GM19372 (cell line): ENCODE data around the gene CNTD1.
A peak's percentile ranks its signal among the peaks of the same experiment; 100 is the strongest.

Experiments
- ATAC-seq: cut with Tn5 transposase; IDR thresholded peaks from one replicate; pipeline ENCODE4 v1.9.1; 2021; ENCODE audit warnings: mild to moderate bottlenecking, low read depth, moderate library complexity; ENCODE audit not compliant: unreplicated experiment

The CNTD1 gene

GRCh38 chr17:42803074-42803883 lies 4.6 kb downstream of the CNTD1 start:
- no peak for ATAC-seq

- ATAC-seq = no peak
Observed at GRCh38 chr17:42804918-42805367, 6.3 kb downstream of the CNTD1 start.

- ATAC-seq = no peak
Observed at GRCh38 chr17:42806249-42806648, 7.6 kb downstream of the CNTD1 start.

GRCh38 chr17:42809250-42809649 lies 10.6 kb downstream of the CNTD1 start:
- no peak for ATAC-seq

- ATAC-seq = no peak
Observed at GRCh38 chr17:42814633-42815399, 16.2 kb downstream of the CNTD1 start.

- no peak for ATAC-seq
Observed at GRCh38 chr17:42817866-42818265, 19.2 kb downstream of the CNTD1 start.

GRCh38 chr17:42818379-42818778 lies 19.7 kb downstream of the CNTD1 start:
- no peak for ATAC-seq

GRCh38 chr17:42819939-42820535 lies 21.4 kb downstream of the CNTD1 start:
- ATAC-seq = no peak

GRCh38 chr17:42821176-42821575 lies 22.5 kb downstream of the CNTD1 start:
- ATAC-seq = no peak

- no peak for ATAC-seq
Observed at GRCh38 chr17:42827472-42827871, 28.8 kb downstream of the CNTD1 start.

- ATAC-seq = no peak
Observed at GRCh38 chr17:42830971-42831370, 32.3 kb downstream of the CNTD1 start.

GRCh38 chr17:42832213-42832933 lies 33.7 kb downstream of the CNTD1 start:
- no peak for ATAC-seq

- ATAC-seq = peak; percentile 78
Observed at GRCh38 chr17:42832934-42833766, 34.5 kb downstream of the CNTD1 start, which contains the start of gene PSME3. Gene PSME3 (plus strand): TSS chr17:42833397. CDS start chr17:42833632, 235 bp downstream.

GRCh38 chr17:42833767-42834422 lies 35.2 kb downstream of the CNTD1 start:
- no peak for ATAC-seq

GRCh38 chr17:42835732-42836131 lies 37.1 kb downstream of the CNTD1 start:
- no peak for ATAC-seq

- ATAC-seq = no peak
Observed at GRCh38 chr17:42841975-42842685, 43.5 kb downstream of the CNTD1 start.

GRCh38 chr17:42843358-42843934 lies 44.8 kb downstream of the CNTD1 start:
- ATAC-seq = no peak

- ATAC-seq = no peak
Observed at GRCh38 chr17:42844271-42844670, 45.6 kb downstream of the CNTD1 start, which contains the start of gene AOC2. Gene AOC2 (plus strand): TSS chr17:42844580. CDS start chr17:42844627, 47 bp downstream.
